Parathyroid adenoma (tissue), 2 donors: Measurements from ENCODE around the gene HCK.

Experiments
- H2AFZ ChIP-seq: fragments of 300-600 bp; sonication (generic); one replicate; pipeline ENCODE4 v1.7.0; 2017; ENCODE audit warnings: antibody characterized with exemption, mild to moderate bottlenecking
- H3K27ac ChIP-seq: fragments of 300-600 bp; sonication (generic); one replicate; pipeline ENCODE4 v1.7.0; 2017
- H3K27me3 ChIP-seq: fragments of 300-600 bp; sonication (generic); one replicate; pipeline ENCODE4 v1.7.0; 2017; ENCODE audit warnings: low read length; ENCODE audit not compliant: control insufficient read depth, insufficient read depth
- H3K36me3 ChIP-seq: fragments of 300-600 bp; sonication (generic); one replicate; pipeline ENCODE4 v1.7.0; 2017; ENCODE audit warnings: low read length; ENCODE audit not compliant: control insufficient read depth, insufficient read depth
- H3K4me1 ChIP-seq: fragments of 300-600 bp; sonication (generic); one replicate; pipeline ENCODE4 v1.7.0; 2017; ENCODE audit warnings: control low read depth
- H3K4me2 ChIP-seq: fragments of 300-600 bp; sonication (generic); one replicate; pipeline ENCODE4 v1.7.0; 2017; ENCODE audit warnings: low read length
- H3K4me3 ChIP-seq: fragments of 300-600 bp; sonication (generic); one replicate; pipeline ENCODE4 v1.7.0; 2017; ENCODE audit warnings: low read depth, low read length
- H3K79me2 ChIP-seq: fragments of 300-600 bp; sonication (generic); one replicate; pipeline ENCODE4 v1.7.0; 2017; ENCODE audit warnings: control low read depth
- H3K9ac ChIP-seq: fragments of 300-600 bp; sonication (generic); one replicate; pipeline ENCODE4 v1.7.0; 2017; ENCODE audit warnings: mild to moderate bottlenecking
- H3K9me3 ChIP-seq: fragments of 300-600 bp; sonication (generic); one replicate; pipeline ENCODE4 v1.7.0; 2017; ENCODE audit warnings: low read length; ENCODE audit not compliant: control insufficient read depth
- CTCF ChIP-seq: fragments of 300-600 bp; sonication (generic); IDR thresholded peaks from one replicate; pipeline ENCODE4 v1.7.0; 2017; ENCODE audit warnings: antibody characterized with exemption, mild to moderate bottlenecking
- donor health status: primary hyperparathyroidism.

HCK gene

GRCh38 chr20:32052090-32052777 lies at the start of gene HCK:
TSS of gene HCK (plus strand) at chr20:32052242.
- peak within 1 kb of the TSS; percentile 84 for H2AFZ ChIP-seq
- no peaks in the 10 kb centered on the region for H3K9me3 ChIP-seq
- H3K79me2 ChIP-seq, result no peaks in the 10 kb centered on the region
- no peaks in the 10 kb centered on the region for H3K4me1 ChIP-seq
- H3K27me3 ChIP-seq, result peaks cover 17% of the 10 kb centered on the region
- H3K36me3 ChIP-seq, result no peaks in the 10 kb centered on the region
- TF ChIP-seq CTCF, result no peak
- peak within 1 kb of the TSS; percentile 63 for H3K4me2 ChIP-seq
- peak within 1 kb of the TSS; percentile 11 for H3K4me3 ChIP-seq
- H3K27ac ChIP-seq, result no peak within 1 kb of the TSS
- H3K9ac ChIP-seq, result no peak within 1 kb of the TSS

DNA sequence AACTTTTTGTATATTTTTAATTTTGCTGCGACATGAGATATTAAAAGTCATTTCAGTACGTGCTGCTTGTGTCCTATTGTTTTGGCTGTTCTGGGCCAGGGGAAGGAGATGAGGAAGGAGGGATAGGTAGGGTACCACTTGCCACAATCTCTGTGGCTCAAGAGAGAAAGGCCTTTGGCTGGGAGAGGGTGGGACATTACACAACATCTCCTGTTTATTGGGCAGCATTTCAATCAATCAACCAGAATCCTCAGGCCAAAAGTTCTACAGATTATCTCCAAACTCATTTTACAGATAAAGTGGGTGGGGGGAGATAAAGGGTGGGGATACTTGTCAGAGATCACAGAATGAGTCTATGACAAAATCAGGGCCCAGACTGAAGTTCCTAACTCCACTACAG lies 48.7 kb upstream of the HCK start:
- Histone ChIP-seq H3K36me3 (no peaks in the 10 kb centered on the region), H3K79me2 (no peaks in the 10 kb centered on the region), H3K4me2 (no peak overlapping the region), H3K9me3 (no peaks in the 10 kb centered on the region), H3K4me1 (peaks cover 2% of the 10 kb centered on the region), H2AFZ (no peak overlapping the region), H3K9ac (no peak overlapping the region), H3K4me3 (no peak overlapping the region), H3K27me3 (no peaks in the 10 kb centered on the region), H3K27ac (no peak overlapping the region)
- no peak for TF ChIP-seq CTCF

DNA sequence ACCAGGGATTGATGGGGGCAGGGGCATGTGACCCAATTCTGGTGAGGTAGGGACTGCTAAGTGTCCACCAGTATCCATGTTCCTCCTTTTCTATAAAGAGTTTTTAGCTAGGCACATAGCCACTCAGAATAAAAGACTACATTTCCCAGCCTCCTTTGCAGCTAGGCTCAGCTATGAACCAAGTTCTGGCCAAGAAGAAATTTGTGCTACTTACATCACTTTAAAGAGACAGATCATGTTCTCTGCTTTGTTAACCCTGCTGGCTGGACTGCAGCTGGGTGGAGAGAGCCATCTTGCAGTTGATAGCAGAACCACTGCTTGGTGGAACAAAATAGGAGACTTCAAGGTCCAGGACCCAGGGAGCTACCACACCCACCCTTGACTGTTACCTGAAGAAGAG lies 47.1 kb upstream of the HCK start:
- no peak for TF ChIP-seq CTCF
- Histone ChIP-seq H3K36me3 (no peaks in the 10 kb centered on the region), H3K4me1 (peaks cover 2% of the 10 kb centered on the region), H3K79me2 (no peaks in the 10 kb centered on the region), H3K4me2 (no peak overlapping the region), H3K9ac (no peak overlapping the region), H2AFZ (no peak overlapping the region), H3K9me3 (no peaks in the 10 kb centered on the region), H3K27me3 (no peaks in the 10 kb centered on the region), H3K27ac (no peak overlapping the region), H3K4me3 (no peak overlapping the region)

GRCh38 chr20:32006053-32006452 lies 46.0 kb upstream of the HCK start:
- Histone ChIP-seq H3K4me1 (peaks cover 2% of the 10 kb centered on the region), H3K9me3 (no peaks in the 10 kb centered on the region), H2AFZ (no peak overlapping the region), H3K4me2 (no peak overlapping the region), H3K79me2 (no peaks in the 10 kb centered on the region), H3K4me3 (no peak overlapping the region), H3K9ac (no peak overlapping the region), H3K27me3 (no peaks in the 10 kb centered on the region), H3K36me3 (no peaks in the 10 kb centered on the region), H3K27ac (peak overlapping the region; percentile 12)
- no peak for TF ChIP-seq CTCF
